Large intestine (tissue), 3 donors: ENCODE measurements around the gene WWOX. TPM values are rescaled to one million over a fixed set of nuclear protein-coding genes. Genes with fewer than 3 reads are reported as not detected.

Experiments
- DNase-seq, 2 donors: peaks; one replicate each; pipeline versions ENCODE4 v3.0.0 to v3.0.0-alpha.2; 2013
- H3K27ac ChIP-seq: one replicate; pipeline ENCODE4 v1.5.1; 2013; ENCODE audit warnings: low read length
- H3K27me3 ChIP-seq: 2 replicates; pipeline ENCODE4 v1.6.1; 2013; ENCODE audit warnings: low read length; ENCODE audit not compliant: control insufficient read depth, insufficient read depth
- H3K36me3 ChIP-seq: 2 replicates; pipeline ENCODE4 v1.6.1; 2013; ENCODE audit warnings: low read length; ENCODE audit not compliant: control insufficient read depth, insufficient read depth
- H3K4me1 ChIP-seq: one replicate; pipeline ENCODE4 v1.6.1; 2013; ENCODE audit warnings: low read length; ENCODE audit not compliant: control insufficient read depth, insufficient read depth
- H3K4me3 ChIP-seq: one replicate; pipeline ENCODE4 v1.5.1; 2013; ENCODE audit warnings: low read length
- H3K9me3 ChIP-seq: one replicate; pipeline ENCODE4 v1.6.1; 2013; ENCODE audit warnings: mild to moderate bottlenecking, low read depth, low read length, moderate library complexity; ENCODE audit not compliant: control insufficient read depth
- WGBS: methylation state at CpG from one replicate; pipeline ENCODE4 v1.1.5; 2013; ENCODE audit warnings: low lambda C conversion rate; ENCODE audit not compliant: insufficient coverage; 5-methylcytosine and 5-hydroxymethylcytosine counted together
- polyA plus RNA-seq: library from polyadenylated mRNA; unstranded; fragments of 120-200 nt; gene quantifications from one replicate; pipeline ENCODE4 v1.2.1, GENCODE V29; 2013

WWOX gene
- polyA plus RNA-seq, 1 donor, result 16.2 TPM

GRCh38 chr16:78075800-78076199, 23.7 kb upstream of the WWOX start:
- H3K4me1 ChIP-seq, result peaks cover 6% of the 10 kb centered on the region
- no peaks in the 10 kb centered on the region for H3K36me3 ChIP-seq
- no CpG with 5 or more reads among the region's 3 CpGs for WGBS
- H3K4me3 ChIP-seq, result no peak overlapping the region
- no peak for DNase-seq
- H3K27me3 ChIP-seq, result no peaks in the 10 kb centered on the region
- no peaks in the 10 kb centered on the region for H3K9me3 ChIP-seq
- H3K27ac ChIP-seq, result no peak overlapping the region

GRCh38 chr16:78081341-78081740, 18.1 kb upstream of the WWOX start:
- H3K4me1 ChIP-seq, result no peaks in the 10 kb centered on the region
- no peak for DNase-seq
- no peaks in the 10 kb centered on the region for H3K27me3 ChIP-seq
- WGBS, result no CpG with 5 or more reads among the region's 4 CpGs
- no peak overlapping the region for H3K4me3 ChIP-seq
- no peak overlapping the region for H3K27ac ChIP-seq
- H3K36me3 ChIP-seq, result no peaks in the 10 kb centered on the region
- no peaks in the 10 kb centered on the region for H3K9me3 ChIP-seq

- Histone ChIP-seq H3K4me1 (no peaks in the 10 kb centered on the region), H3K27ac (no peak overlapping the region), H3K4me3 (no peak overlapping the region), H3K27me3 (peaks cover 3% of the 10 kb centered on the region), H3K36me3 (no peaks in the 10 kb centered on the region), H3K9me3 (no peaks in the 10 kb centered on the region)
- DNase-seq, result no peak
- WGBS, result no CpG with 5 or more reads among the region's 1 CpG
Observed at GRCh38 chr16:78091419-78091818, 8.0 kb upstream of the WWOX start.

- no peak overlapping the region for H3K4me3 ChIP-seq
- DNase-seq, result no peak
- no peak overlapping the region for H3K27ac ChIP-seq
- no peaks in the 10 kb centered on the region for H3K9me3 ChIP-seq
- H3K4me1 ChIP-seq, result no peaks in the 10 kb centered on the region
- H3K36me3 ChIP-seq, result no peaks in the 10 kb centered on the region
- WGBS, result no CpG with 5 or more reads among the region's 7 CpGs
- H3K27me3 ChIP-seq, result peaks cover 3% of the 10 kb centered on the region
Observed at GRCh38 chr16:78092758-78093157, 6.7 kb upstream of the WWOX start.

GRCh38 chr16:78094166-78094565, 5.3 kb upstream of the WWOX start:
- Histone ChIP-seq H3K27me3 (peaks cover 3% of the 10 kb centered on the region), H3K27ac (no peak overlapping the region), H3K4me1 (no peaks in the 10 kb centered on the region), H3K36me3 (no peaks in the 10 kb centered on the region), H3K9me3 (no peaks in the 10 kb centered on the region), H3K4me3 (no peak overlapping the region)
- 43% methylated on average over 3 of the region's 3 CpGs for WGBS
- no peak for DNase-seq

- no peak overlapping the region for H3K27ac ChIP-seq
- no peaks in the 10 kb centered on the region for H3K9me3 ChIP-seq
- H3K4me3 ChIP-seq, result no peak overlapping the region
- DNase-seq, result no peak
- 80% methylated on average over 1 of the region's 3 CpGs for WGBS
- no peaks in the 10 kb centered on the region for H3K36me3 ChIP-seq
- peaks cover 3% of the 10 kb centered on the region for H3K27me3 ChIP-seq
- H3K4me1 ChIP-seq, result no peaks in the 10 kb centered on the region
Observed at GRCh38 chr16:78094998-78095397, 4.5 kb upstream of the WWOX start.

GRCh38 chr16:78096386-78096785, 3.1 kb upstream of the WWOX start:
- Histone ChIP-seq H3K4me3 (no peak overlapping the region), H3K4me1 (peaks cover 4% of the 10 kb centered on the region), H3K27me3 (peaks cover 3% of the 10 kb centered on the region), H3K36me3 (no peaks in the 10 kb centered on the region), H3K9me3 (no peaks in the 10 kb centered on the region), H3K27ac (no peak overlapping the region)
- WGBS, result no CpG with 5 or more reads among the region's 3 CpGs
- no peak for DNase-seq

GRCh38 chr16:78097548-78097947, 1.9 kb upstream of the WWOX start:
- H3K4me1 ChIP-seq, result peaks cover 4% of the 10 kb centered on the region
- H3K27ac ChIP-seq, result no peak overlapping the region
- H3K36me3 ChIP-seq, result no peaks in the 10 kb centered on the region
- H3K27me3 ChIP-seq, result peaks cover 3% of the 10 kb centered on the region
- DNase-seq, result no peak
- WGBS, result no CpG with 5 or more reads among the region's 4 CpGs
- no peaks in the 10 kb centered on the region for H3K9me3 ChIP-seq
- no peak overlapping the region for H3K4me3 ChIP-seq

- no CpG with 5 or more reads among the region's 4 CpGs for WGBS
- Histone ChIP-seq H3K27ac (no peak overlapping the region), H3K27me3 (peaks cover under 1% of the 10 kb centered on the region), H3K4me3 (no peak overlapping the region), H3K9me3 (no peaks in the 10 kb centered on the region), H3K4me1 (peaks cover 4% of the 10 kb centered on the region), H3K36me3 (no peaks in the 10 kb centered on the region)
- no peak for DNase-seq
Observed at GRCh38 chr16:78098087-78098486, 1.4 kb upstream of the WWOX start.

GRCh38 chr16:78098595-78099270, 721 bp upstream of the WWOX start:
- no peak for DNase-seq
- 100% methylated on average over 1 of the region's 12 CpGs for WGBS

GRCh38 chr16:78100112-78100467, 636 bp downstream of the WWOX start:
- no peak for DNase-seq
- peaks cover 4% of the 10 kb centered on the region for H3K4me1 ChIP-seq
- H3K27me3 ChIP-seq, result no peaks in the 10 kb centered on the region
- H3K27ac ChIP-seq, result peak overlapping the region; percentile 93
- no CpG with 5 or more reads among the region's 12 CpGs for WGBS
- H3K4me3 ChIP-seq, result peak overlapping the region; percentile 89
- H3K9me3 ChIP-seq, result no peaks in the 10 kb centered on the region
- no peaks in the 10 kb centered on the region for H3K36me3 ChIP-seq

More at GRCh38 chr16:78098595-78099270, 721 bp upstream of the WWOX start:
- Histone ChIP-seq H3K36me3 (no peaks in the 10 kb centered on the region), H3K27me3 (no peaks in the 10 kb centered on the region), H3K9me3 (no peaks in the 10 kb centered on the region), H3K27ac (peak overlapping the region; percentile 93), H3K4me3 (peak overlapping the region; percentile 89), H3K4me1 (peaks cover 4% of the 10 kb centered on the region)
